ENCODE measurements around the gene ACSL5.
"Not testable (repeated sequence)": the region's sequence is repeated elsewhere in the genome, so short reads cannot be mapped to it uniquely, and the experiment has no call there.

ACSL5 gene

GRCh38 chr10:112375721-112376395, 1.9 kb downstream of the ACSL5 start:
- DNase-seq (ENCODE audit: low spot score): no peak

- no peak for DNase-seq (ENCODE audit: low spot score)
Measured at GRCh38 chr10:112376396-112376790, 2.5 kb downstream of the ACSL5 start.

GRCh38 chr10:112377116-112377515, 3.2 kb downstream of the ACSL5 start:
- DNase-seq (ENCODE audit: low spot score): not testable (repeated sequence)

GRCh38 chr10:112379635-112380296, 5.8 kb downstream of the ACSL5 start:
- no peak for DNase-seq (ENCODE audit: low spot score)

GRCh38 chr10:112382515-112383235, 8.8 kb downstream of the ACSL5 start:
- no peak for DNase-seq (ENCODE audit: low spot score)

- no peak for DNase-seq (ENCODE audit: low spot score)
Measured at GRCh38 chr10:112383325-112383724, 9.4 kb downstream of the ACSL5 start.

- no peak for DNase-seq (ENCODE audit: low spot score)
Measured at GRCh38 chr10:112384141-112384540, 10.2 kb downstream of the ACSL5 start.

- no peak for DNase-seq (ENCODE audit: low spot score)
Measured at GRCh38 chr10:112385201-112385600, 11.3 kb downstream of the ACSL5 start.

GRCh38 chr10:112388056-112388455, 14.1 kb downstream of the ACSL5 start:
- not testable (repeated sequence) for DNase-seq (ENCODE audit: low spot score)

GRCh38 chr10:112388548-112388947, 14.6 kb downstream of the ACSL5 start:
- no peak for DNase-seq (ENCODE audit: low spot score)

- DNase-seq (ENCODE audit: low spot score): no peak
Measured at GRCh38 chr10:112389271-112389822, 15.4 kb downstream of the ACSL5 start.

GRCh38 chr10:112390125-112390703, 16.3 kb downstream of the ACSL5 start:
- no peak for DNase-seq (ENCODE audit: low spot score)

GRCh38 chr10:112393341-112393740, 19.4 kb downstream of the ACSL5 start:
- no peak for DNase-seq (ENCODE audit: low spot score)

- DNase-seq (ENCODE audit: low spot score): no peak
Measured at GRCh38 chr10:112393827-112394226, 19.9 kb downstream of the ACSL5 start.

- no peak for DNase-seq (ENCODE audit: low spot score)
Measured at GRCh38 chr10:112394475-112394875, 20.6 kb downstream of the ACSL5 start.

GRCh38 chr10:112395809-112396530, 22.1 kb downstream of the ACSL5 start:
- DNase-seq (ENCODE audit: low spot score): no peak

GRCh38 chr10:112397592-112397991, 23.7 kb downstream of the ACSL5 start:
- no peak for DNase-seq (ENCODE audit: low spot score)

- DNase-seq (ENCODE audit: low spot score): no peak
Measured at GRCh38 chr10:112402917-112403316, 29.0 kb downstream of the ACSL5 start.

GRCh38 chr10:112404617-112405016, 30.7 kb downstream of the ACSL5 start:
- DNase-seq (ENCODE audit: low spot score): no peak

- not testable (repeated sequence) for DNase-seq (ENCODE audit: low spot score)
Measured at GRCh38 chr10:112406806-112407205, 32.9 kb downstream of the ACSL5 start.

GRCh38 chr10:112407696-112408095, 33.8 kb downstream of the ACSL5 start:
- DNase-seq (ENCODE audit: low spot score): no peak

GRCh38 chr10:112409299-112409698, 35.4 kb downstream of the ACSL5 start:
- no peak for DNase-seq (ENCODE audit: low spot score)
